Spleen (tissue), 7 donors: ENCODE measurements around the gene TNXB.
"Not testable (repeated sequence)": the region's sequence is repeated elsewhere in the genome, so short reads cannot be mapped to it uniquely, and the experiment has no call there.

Source experiments
- CTCF ChIP-seq, 11 experiments: fragments of 200-600 bp in 7 of 11; fragments of 450-650 bp in 4 of 11; sonication (generic) in 4 of 11; IDR thresholded peaks in 8 of 11; conservative IDR thresholded peaks in 3 of 11; 1 replicate in 7 of 11; 2 replicates in 4 of 11; pipeline versions ENCODE4 v1.4.0 to v1.8.0; 2016 to 2021; ENCODE audit warnings: antibody characterized with exemption in 11 of 11, inconsistent platforms in 4 of 11, mild to moderate bottlenecking in 1 of 11
- POLR2A ChIP-seq, 3 donors: fragments of 450-650 bp; IDR thresholded peaks; one replicate each; pipeline ENCODE4 v1.5.1; 2017; ENCODE audit warnings: antibody characterized with exemption in 3 of 3, mild to moderate bottlenecking in 1 of 3
- POLR2AphosphoS5 ChIP-seq, 3 donors: sonication (generic); formaldehyde crosslinking; IDR thresholded peaks; one replicate each; pipeline ENCODE4 v1.5.1; 2017; ENCODE audit warnings: antibody characterized with exemption in 3 of 3
- donor health status: DM: no; HTN: no; CAD: no; lungs with moderate emphysema.
- donor health status: DM: no; HTN: no; CAD: no.
- donor health status: DM: no; HTN: no; CAD: no.

GRCh38 chr6:32022100-32022499 lies 87.0 kb downstream of the TNXB start:
- not testable (repeated sequence) for TF ChIP-seq POLR2A (IDR thresholded peaks at IDR 0.05); CTCF (IDR thresholded peaks at IDR 0.05 in 8 of 11, conservative IDR thresholded peaks at IDR 0.05 in 3 of 11); POLR2AphosphoS5 (IDR thresholded peaks at IDR 0.05)
